DMS153 treated with DMSO at 0.1 percent for 48 hours (cell line): ENCODE data around the gene TCERG1L.
A peak's percentile ranks its signal among the peaks of the same experiment; 100 is the strongest.
"Not testable (repeated sequence)": the region's sequence is repeated elsewhere in the genome, so short reads cannot be mapped to it uniquely, and the experiment has no call there.

Experiments
- DNase-seq: peaks from one replicate; lab custom pipeline; 2025; ENCODE audit not compliant: unreplicated experiment; lab: John Stamatoyannopoulos, UW

TCERG1L gene

GRCh38 chr10:131147301-131147975, 164.1 kb downstream of the TCERG1L start:
- no peak for DNase-seq

GRCh38 chr10:131146790-131147189, 164.7 kb downstream of the TCERG1L start:
- DNase-seq = no peak

- no peak for DNase-seq
Measured at GRCh38 chr10:131145756-131146155, 165.8 kb downstream of the TCERG1L start.

GRCh38 chr10:131144711-131145375, 166.7 kb downstream of the TCERG1L start:
- no peak for DNase-seq

- DNase-seq = no peak
Measured at GRCh38 chr10:131144196-131144595, 167.3 kb downstream of the TCERG1L start.

- no peak for DNase-seq
Measured at GRCh38 chr10:131143425-131144165, 167.9 kb downstream of the TCERG1L start.

- peak; percentile 87 for DNase-seq
Measured at GRCh38 chr10:131142517-131143380, 168.8 kb downstream of the TCERG1L start.

GRCh38 chr10:131141645-131142516, 169.6 kb downstream of the TCERG1L start:
- peak; percentile 94 for DNase-seq

GRCh38 chr10:131141207-131141606, 170.3 kb downstream of the TCERG1L start:
- DNase-seq = no peak

GRCh38 chr10:131140606-131141005, 170.9 kb downstream of the TCERG1L start:
- DNase-seq = no peak

- no peak for DNase-seq
Measured at GRCh38 chr10:131137223-131137622, 174.3 kb downstream of the TCERG1L start.

- not testable (repeated sequence) for DNase-seq
Measured at GRCh38 chr10:131136336-131136735, 175.2 kb downstream of the TCERG1L start.

GRCh38 chr10:131135716-131136115, 175.8 kb downstream of the TCERG1L start:
- no peak for DNase-seq

- DNase-seq = no peak
Measured at GRCh38 chr10:131134651-131135050, 176.9 kb downstream of the TCERG1L start.

- no peak for DNase-seq
Measured at GRCh38 chr10:131134001-131134576, 177.4 kb downstream of the TCERG1L start.

GRCh38 chr10:131132681-131133080, 178.8 kb downstream of the TCERG1L start:
- no peak for DNase-seq

- DNase-seq = no peak
Measured at GRCh38 chr10:131131726-131132591, 179.6 kb downstream of the TCERG1L start.

- DNase-seq = no peak
Measured at GRCh38 chr10:131130025-131130424, 181.5 kb downstream of the TCERG1L start.

GRCh38 chr10:131129544-131129943, 182.0 kb downstream of the TCERG1L start:
- no peak for DNase-seq
